ENCODE data around the gene SNX25.

- TF ChIP-seq ZNF274 (IDR thresholded peaks at IDR 0.05; ENCODE audit: low read length): no peak
- no peak for TF ChIP-seq ZNF274 (tag by site-specific recombination; IDR thresholded peaks at IDR 0.05; ENCODE audit: borderline replicate concordance)
- no peak for TF ChIP-seq CTCF (tag by site-specific recombination; IDR thresholded peaks at IDR 0.05)
- no peak for TF ChIP-seq ELK4 (IDR thresholded peaks at IDR 0.05; ENCODE audit: borderline replicate concordance, low read depth, low read length)
- no peak for TF ChIP-seq KLF16 (tag by site-specific recombination; IDR thresholded peaks at IDR 0.05)
- no peak for TF ChIP-seq ZNF18 (tag by site-specific recombination; IDR thresholded peaks at IDR 0.05)
- no peak for TF ChIP-seq ZNF473 (tag by site-specific recombination; IDR thresholded peaks at IDR 0.05)
- TF ChIP-seq ZFP37 (tag by site-specific recombination; IDR thresholded peaks at IDR 0.05): no peak
- no peak for TF ChIP-seq MEIS1 (CRISPR knock-in tag; IDR thresholded peaks at IDR 0.05; ENCODE audit: borderline replicate concordance)
Observed at GRCh38 chr4:185179488-185179887, 29.9 kb upstream of the SNX25 start.
